ELR (cell line): ENCODE measurements around the gene ZMYM4.
"Not testable (repeated sequence)": the region's sequence is repeated elsewhere in the genome, so short reads cannot be mapped to it uniquely, and the experiment has no call there.

Experiments used
- DNase-seq: peaks from one replicate; pipeline ENCODE4 v3.0.0-alpha.2; 2015; ENCODE audit warnings: low read depth

The ZMYM4 gene

DNA sequence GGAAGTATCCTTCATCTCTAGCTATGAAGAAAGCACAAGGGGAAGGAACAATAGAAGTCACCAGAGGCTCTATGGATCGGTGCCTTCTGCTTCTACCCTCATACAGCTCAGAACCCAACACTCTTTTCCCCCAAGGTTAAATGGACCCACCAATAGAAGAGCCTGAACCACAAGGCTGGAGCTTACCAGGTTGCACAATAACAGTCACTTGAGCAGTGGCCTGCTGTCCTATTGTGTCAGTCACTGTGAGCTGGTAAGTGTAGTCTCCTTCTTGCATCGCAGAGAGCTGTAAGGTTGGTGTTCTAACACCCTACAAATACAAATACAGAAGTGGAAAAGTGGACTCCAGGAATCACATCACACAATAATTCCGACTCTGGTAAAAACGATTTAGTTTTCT, 185.7 kb downstream of the ZMYM4 start:
- no peak for DNase-seq

DNA sequence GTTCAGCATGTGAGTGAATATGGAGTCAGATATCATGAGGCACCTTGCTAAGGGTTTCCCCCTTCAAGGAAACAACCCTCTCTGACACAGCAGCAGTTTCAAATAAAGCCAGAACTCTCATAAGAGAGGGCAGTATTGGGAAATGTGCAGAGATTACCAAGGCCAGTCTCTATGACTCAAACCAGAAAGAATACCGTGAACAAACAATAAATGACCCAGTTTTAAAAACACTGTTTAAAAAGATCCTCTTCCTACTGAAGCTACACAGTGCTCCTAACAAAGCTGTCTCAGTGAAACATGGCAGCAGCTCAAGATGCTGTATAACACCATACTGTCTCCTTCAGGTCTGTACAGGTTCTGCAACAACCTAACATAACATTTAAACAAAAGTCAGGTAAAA, 186.1 kb downstream of the ZMYM4 start:
- peak; percentile 33 for DNase-seq

DNA sequence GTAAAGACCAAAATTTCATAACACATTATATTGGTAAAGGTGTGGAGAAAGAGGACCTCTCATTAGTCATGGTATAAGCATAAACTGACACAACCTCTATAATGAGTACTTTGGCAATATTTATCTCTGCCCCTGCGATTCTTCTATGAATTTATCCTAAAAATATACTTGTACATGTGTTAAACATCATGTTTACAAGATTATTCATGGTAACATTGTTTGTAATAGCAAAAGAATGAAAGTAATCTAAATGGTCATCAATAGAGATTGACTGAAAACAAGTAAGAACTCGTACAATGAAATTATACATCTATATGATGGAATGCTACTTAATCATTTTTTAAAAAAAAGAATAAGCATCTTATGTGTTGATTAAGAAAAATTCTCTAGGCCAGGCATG, 192.3 kb downstream of the ZMYM4 start:
- no peak for DNase-seq

DNA sequence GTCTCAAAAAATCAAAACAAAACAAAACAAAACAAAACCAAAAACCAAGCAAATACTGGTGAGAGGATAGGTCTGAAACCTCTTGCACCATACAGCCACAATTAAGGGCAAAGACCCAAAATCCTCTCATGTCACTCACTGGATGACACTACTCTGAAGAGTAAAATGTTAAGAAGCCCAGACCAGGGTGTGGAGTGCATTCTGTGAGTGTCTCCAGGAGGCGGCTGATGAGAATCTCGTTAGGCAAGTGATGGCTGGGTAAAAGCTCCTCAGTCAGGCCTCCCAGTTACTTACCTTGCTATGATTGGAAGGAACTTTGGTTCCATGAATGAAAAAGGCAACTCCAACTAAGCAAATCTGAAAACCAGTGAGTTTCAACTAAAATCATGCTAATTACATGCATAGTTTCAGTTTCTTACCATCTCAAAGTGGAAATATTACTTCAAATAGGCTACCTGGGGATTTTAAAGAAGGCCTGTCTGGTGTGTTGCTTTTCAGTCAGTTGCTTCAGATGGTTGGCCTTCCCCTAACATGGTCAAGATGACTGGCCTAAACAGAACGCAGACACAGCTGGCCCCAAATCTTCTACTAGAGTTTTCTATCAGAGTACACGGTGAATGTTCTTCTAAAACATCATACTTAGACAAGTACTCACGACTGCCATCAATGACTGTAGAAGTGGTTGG, 193.6 kb downstream of the ZMYM4 start:
- DNase-seq: no peak

GRCh38 chr1:35463232-35463631, 194.7 kb downstream of the ZMYM4 start:
- DNase-seq: no peak

DNA sequence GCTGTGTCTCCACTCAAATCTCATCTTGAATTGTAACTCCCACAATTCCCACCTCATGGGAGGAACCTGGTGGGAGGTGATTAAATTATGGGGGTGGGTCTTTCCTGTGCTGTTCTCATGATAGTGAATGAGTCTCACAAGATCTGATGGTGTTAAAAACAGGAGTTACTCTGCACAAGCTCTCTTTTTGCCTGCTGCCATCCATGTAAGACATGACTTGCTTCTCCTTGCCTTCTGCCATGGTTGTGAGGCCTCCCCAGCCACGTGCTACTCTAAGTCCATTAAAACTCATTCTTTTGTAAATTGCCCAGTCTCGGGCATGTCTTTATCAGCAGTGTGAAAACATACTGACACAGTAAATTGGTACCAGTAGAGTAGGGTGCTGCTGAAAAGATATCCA, 195.2 kb downstream of the ZMYM4 start:
- not testable (repeated sequence) for DNase-seq

DNA sequence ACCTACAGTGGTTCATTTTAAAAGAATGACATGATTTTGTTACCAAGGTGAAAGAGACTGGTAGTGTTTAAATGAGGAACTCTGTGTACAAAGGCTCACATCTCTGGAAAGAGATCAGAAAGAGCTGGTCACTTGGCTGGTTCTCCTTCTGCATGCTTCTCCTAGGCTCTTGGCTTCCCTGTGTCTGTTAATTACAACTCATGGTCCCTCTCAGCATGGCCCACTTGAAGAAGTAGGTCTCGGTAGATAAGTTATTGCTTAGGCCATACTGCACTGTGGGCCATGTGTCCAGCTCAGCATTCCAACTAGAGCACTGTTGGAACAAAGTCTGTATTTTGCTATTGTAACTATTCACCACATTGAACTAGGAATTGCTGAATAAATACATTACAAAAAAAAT, 197.6 kb downstream of the ZMYM4 start:
- no peak for DNase-seq

DNA sequence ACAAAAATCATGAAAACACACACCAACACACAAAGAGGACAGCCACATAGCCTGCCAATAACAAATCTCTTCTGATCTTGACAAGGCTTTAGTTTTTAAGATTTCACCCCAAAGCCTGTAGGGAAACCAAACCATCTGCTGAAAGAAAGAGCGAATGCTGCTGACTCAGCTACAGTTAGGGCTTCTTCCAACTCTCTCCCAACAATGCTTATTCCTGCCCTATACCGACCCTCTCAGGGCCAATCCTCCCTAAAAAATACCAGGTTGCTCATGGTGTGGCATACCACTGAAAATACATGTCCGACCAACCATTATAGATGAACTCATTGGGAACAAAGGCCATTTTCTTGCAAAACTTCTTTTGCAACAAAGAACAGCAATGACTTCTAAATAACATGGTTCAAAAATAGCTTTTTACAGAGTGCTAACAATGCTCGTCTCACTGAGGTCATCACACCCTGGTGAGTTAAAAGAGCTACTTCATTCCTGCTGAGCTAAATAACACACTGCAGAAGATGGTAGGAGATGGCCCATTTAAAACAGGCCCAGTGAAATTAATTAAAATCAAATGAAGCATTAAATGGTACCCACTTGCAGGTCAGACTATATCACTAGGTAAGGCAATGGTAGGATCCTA, 202.6 kb downstream of the ZMYM4 start:
- no peak for DNase-seq
